ENCODE data around the gene SMC1B. TPM values are rescaled to one million over a fixed set of nuclear protein-coding genes. Genes with fewer than 3 reads are reported as not detected.
"Not testable (repeated sequence)": the region's sequence is repeated elsewhere in the genome, so short reads cannot be mapped to it uniquely, and the experiment has no call there.

Gene SMC1B, protein sequence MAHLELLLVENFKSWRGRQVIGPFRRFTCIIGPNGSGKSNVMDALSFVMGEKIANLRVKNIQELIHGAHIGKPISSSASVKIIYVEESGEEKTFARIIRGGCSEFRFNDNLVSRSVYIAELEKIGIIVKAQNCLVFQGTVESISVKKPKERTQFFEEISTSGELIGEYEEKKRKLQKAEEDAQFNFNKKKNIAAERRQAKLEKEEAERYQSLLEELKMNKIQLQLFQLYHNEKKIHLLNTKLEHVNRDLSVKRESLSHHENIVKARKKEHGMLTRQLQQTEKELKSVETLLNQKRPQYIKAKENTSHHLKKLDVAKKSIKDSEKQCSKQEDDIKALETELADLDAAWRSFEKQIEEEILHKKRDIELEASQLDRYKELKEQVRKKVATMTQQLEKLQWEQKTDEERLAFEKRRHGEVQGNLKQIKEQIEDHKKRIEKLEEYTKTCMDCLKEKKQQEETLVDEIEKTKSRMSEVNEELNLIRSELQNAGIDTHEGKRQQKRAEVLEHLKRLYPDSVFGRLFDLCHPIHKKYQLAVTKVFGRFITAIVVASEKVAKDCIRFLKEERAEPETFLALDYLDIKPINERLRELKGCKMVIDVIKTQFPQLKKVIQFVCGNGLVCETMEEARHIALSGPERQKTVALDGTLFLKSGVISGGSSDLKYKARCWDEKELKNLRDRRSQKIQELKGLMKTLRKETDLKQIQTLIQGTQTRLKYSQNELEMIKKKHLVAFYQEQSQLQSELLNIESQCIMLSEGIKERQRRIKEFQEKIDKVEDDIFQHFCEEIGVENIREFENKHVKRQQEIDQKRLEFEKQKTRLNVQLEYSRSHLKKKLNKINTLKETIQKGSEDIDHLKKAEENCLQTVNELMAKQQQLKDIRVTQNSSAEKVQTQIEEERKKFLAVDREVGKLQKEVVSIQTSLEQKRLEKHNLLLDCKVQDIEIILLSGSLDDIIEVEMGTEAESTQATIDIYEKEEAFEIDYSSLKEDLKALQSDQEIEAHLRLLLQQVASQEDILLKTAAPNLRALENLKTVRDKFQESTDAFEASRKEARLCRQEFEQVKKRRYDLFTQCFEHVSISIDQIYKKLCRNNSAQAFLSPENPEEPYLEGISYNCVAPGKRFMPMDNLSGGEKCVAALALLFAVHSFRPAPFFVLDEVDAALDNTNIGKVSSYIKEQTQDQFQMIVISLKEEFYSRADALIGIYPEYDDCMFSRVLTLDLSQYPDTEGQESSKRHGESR
- 0.11 TPM for polyA plus RNA-seq (ENCODE audit: insufficient read length)

DNA sequence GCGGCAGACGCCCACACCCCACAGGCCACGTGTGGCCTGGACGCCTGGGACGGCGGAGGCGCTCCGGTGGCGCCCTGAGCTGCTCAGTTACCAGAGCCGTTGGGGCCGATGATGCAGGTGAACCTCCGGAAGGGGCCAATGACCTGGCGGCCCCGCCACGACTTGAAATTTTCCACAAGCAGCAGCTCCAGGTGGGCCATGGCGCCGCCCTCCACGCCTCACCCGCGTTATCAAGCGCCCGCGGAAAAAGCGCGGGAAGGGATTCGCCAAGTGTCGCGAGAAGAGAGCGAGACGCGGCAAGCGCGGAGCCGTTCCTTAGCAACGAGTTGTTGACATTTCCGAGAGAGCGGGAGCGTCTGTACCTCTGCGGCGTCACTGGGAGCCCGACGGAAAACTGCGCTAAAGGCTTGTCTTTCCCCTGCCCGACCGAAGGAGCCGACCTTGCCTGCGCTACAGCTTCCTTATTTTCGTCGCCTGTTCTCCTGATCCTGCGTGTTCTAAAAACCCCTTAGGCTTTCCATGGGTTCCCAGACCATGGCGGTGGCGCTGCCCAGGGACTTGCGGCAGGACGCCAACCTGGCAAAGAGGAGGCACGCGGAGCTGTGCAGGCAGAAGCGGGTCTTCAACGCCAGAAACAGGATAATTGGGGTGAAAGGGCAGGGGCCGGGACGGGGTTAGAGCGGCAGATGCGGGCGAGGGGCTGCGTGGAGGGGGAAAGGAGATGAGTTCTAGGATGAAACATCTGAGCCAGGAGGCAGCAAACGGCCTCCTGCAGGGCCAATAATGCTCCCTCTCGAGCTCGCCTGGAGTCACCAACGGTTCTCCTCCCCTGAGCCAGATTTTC is at the start of gene SMC1B, which contains the start of gene RIBC2:
Gene SMC1B, minus strand, starts transcription at position 232 of the 844 bp plus-strand sequence. Its CDS starts 32 bp downstream, at position 200.
Gene RIBC2, plus strand, starts transcription at position 326 of the 844 bp plus-strand sequence. Its CDS starts 194 bp downstream, at position 520.
- DNase-seq (ENCODE audit: low read depth): peak; percentile 76

DNA sequence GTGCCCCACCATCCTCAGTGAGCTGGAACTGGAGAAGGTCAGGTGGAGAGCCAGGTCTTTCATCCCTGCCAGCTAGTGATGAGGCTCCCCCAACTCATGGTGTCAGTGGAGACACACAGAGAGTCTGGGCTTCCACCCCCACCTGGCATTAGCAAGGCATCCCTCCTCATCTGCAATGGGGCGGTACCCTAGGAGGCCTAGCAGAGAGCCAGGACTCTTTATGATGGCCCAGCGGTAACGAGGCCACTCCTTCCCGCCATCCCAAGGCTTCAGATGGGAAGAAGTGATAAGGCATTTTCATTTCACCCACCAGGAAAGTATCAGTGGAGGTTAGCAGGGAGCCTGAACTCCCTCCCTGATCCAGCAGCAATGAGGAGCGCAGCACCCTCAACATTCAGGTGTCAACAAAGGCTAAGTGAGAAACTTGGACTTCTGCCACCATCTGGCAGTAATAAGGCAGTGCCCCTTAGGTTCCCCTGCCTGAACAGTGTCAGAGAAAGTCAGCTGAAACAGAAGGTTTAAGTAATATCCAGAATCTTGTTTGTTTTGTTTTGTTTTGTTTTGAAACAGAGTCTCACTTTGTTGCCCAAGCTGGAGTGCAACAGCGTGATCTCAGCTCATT is 48.7 kb upstream of the SMC1B start:
- DNase-seq (ENCODE audit: low read depth): no peak

DNA sequence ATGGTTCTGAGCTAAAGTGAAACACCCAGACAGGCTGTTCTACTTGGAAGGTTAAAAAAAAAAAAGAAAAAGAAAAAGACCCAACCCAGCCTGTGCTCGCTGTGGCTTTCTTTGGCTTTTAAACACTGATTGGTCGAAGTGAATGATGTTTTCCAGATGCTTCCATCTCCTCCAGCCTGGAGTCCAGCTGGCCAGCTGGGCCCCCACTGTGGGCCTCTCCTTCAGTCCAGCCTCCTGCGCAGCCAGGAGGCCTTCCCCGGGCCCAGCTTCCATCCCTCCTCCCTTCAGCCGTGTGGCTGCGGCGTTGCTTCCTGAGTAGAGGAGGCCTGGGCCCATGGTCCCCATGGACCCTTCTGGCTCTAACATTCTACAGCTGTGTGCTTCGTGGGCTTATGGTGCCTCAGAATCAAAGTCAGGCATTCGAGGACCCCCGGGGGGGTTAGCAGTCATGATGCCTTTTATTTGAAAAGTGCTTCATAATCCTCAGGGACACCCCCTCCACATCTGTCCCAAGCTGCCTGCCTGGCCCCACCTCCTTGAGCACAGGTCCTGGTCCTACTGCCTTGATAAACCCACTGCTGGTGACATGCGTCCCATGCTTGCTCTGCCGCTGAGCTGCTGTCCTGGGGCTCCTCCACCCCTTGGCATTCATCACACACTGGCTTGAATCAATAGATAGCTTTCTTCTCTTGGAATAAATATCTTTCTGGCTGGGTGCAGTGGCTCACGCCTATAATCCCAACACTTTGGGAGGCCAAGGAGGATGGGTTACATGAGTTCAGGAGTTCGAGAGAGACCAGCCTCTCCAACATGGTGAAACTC is 47.1 kb upstream of the SMC1B start:
- peak; percentile 93 for DNase-seq (ENCODE audit: low read depth)

DNA sequence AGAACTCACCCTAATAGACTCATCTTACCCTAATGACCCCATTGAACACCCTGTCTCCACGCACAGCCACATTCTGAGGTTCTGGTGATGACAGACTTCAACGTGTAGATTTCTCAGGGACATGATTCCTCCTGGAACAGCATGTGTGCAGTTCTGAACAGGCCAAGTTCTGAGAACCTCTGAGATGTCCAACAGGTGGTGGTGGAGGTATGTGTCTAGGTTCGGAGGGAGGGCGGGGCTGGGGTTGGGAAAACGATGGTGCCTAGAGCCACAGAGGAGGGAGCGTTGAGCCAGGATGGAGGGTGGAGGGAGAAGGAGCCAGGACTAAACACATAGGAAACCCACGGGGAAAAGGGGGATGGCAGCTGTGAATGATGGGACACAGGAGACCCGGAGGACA is 45.8 kb upstream of the SMC1B start:
- no peak for DNase-seq (ENCODE audit: low read depth)

DNA sequence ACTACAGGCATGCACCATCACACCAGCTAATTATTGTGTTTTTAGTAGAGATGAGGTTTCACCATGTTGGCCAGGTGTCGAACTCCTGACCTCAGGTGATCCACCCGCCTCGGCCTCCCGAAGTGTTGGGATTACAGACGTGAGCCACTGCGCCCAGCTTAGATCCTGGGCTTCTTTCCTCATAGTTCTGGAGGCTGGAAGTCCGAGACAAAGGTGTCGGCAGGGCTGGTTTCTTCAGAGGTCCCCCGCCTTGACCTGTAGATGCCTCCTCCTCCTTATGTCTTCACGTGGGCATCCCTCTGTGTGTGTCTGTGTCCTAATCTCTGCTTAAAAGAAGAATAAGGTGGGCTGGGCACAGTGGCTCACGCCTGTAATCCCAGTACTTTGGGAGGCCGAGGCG is 45.1 kb upstream of the SMC1B start:
- no peak for DNase-seq (ENCODE audit: low read depth)

DNA sequence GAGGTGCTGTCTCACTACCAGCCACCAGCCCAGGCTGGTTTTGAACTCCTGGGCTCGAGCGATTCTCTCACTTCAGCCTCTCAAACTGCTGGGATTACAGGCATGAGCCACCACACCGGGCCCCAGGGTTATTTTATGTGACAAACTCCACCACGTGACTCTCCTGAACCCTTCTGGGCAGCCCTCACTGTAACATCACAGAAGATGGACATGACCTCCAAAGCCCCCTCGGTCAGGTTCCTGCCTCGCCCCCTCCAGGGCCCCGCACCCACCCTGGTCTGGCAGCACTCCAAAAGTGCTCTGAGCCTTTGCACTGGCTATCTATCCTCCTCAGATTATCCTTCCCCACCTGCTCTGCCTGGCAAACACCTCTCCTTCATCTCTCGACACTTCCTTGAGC is 43.4 kb upstream of the SMC1B start:
- DNase-seq (ENCODE audit: low read depth): no peak

DNA sequence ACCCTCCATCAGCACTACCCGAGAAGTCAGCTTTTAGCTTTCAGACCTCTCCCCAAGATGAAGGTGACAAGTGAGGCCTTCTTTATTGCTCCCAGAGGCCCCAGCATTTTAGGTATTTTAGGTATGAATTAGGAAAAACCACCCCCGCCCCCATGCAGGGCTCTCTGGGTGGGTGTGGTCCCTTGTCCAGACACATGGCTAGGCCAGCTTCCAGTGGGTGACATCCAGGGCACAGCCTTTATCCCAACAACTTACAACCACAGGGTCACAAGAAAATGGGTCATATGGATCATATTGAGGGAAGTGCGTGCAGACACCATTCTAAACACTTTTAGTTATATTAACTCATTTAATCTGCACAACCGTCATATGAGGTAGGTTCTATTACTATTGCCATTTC is 42.2 kb upstream of the SMC1B start:
- no peak for DNase-seq (ENCODE audit: low read depth)

DNA sequence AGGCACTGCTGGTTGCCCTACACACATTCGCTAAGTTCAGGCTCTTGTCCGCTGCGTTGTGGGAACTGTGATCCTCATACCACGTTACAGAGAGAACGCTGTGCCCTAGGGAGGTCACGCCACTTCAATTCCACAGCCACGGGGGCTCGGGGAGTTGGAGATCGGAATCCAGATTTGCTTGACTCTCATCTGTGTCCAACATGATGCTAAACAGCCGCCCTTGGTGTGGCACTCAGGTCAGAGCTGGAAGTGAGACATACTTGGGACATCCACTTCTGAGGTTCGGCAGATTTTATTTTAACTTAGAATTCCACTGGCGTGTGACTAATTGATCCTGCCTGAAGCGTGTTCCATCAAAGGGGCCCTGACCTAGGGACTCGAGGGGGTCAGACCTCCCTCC is 41.8 kb upstream of the SMC1B start:
- no peak for DNase-seq (ENCODE audit: low read depth)

DNA sequence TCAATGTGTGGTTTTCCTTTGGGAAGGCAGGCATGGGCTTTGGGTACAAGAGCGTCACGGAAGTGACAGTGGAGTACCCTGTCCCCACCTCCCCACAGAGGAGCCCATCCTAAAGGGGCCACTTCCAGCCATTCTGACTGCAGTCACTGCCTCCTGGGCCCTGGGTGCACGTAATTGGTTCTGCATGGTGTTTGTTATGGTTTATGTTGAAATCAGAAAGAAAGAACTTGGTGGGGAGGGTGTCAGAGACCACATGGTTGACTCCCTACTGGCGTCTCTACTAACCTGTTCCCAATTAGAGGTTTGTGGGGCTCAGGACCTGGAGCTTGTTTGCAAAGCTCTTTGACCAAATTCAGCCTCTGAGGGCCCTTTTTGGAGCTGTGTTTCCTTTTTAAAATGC is 40.9 kb upstream of the SMC1B start:
- DNase-seq (ENCODE audit: low read depth): no peak

DNA sequence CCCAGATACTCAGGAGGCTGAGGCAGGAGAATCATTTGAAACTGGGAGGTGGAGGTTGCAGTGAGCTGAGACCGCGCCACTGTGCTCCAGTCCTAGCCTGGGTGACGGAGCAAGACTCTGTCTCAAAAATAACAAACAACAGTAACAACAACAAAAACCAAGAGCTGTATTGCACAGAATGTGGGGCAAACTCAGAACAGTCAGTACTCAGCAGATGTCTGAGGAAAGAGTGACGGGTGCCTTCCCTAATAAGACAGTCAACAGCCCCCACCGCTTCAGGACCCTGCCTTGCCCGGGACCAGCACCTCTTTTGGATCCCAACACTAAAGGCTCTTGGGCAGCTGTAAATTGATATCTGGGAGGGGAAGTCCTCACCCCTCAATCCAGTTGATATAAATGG is 40.4 kb upstream of the SMC1B start:
- no peak for DNase-seq (ENCODE audit: low read depth)

DNA sequence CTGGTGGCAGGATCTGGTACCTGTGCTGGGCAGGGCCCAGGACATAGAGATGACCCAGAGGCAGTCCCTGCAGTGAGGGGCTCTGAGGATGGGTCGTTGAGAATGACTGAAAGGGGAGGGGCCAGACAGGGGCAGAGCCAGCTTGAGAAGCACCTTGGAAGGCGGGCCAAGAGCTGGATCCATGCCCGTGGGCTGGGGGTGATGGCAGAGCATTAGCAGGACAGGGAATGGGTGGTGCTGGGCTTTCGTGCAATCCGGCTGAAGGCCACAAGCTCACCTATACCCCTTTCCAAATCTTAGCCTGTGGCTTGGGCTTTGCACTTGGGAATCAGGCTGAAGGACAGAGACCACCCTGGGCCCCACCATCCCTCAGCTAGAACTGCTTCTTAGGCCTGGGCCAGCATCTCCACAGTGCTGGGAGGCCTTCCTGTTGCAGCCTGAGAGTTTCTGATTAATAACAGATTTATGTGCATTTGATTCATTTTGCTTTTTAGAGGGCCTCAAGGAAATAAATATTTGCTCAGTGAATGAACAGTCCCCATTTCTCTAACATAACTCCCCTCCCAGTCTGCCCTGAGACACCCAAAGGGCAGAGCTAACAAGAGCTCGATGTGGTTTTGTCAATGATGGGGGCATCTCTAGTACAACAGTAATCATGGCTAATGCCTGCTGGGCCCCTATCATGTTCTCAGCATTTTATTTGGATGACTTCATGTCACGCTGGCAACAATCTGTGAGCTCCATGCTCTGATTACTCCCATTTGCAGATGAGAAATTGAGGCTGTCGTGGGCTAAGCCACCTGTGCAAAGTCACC is 39.4 kb upstream of the SMC1B start:
- no peak for DNase-seq (ENCODE audit: low read depth)

DNA sequence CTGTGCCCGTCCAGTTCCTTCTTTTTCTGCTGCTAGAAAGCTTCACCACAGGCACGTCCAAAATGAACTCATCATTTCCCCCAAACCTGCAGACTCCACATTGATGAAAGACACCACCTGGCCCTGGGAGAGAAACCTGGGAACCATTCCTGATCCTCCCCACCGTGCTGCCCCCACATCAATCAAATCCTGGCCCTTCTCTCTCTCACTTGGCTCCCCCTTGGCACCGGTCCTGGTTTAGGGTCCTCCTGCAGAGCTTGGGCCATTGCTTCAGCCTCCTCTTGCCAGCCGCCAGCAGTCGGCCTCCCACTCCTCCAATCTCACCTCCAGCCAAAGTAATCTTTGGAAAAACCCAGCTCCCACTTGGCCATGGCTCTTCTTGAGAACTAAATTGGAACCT is 38.6 kb upstream of the SMC1B start:
- no peak for DNase-seq (ENCODE audit: low read depth)

DNA sequence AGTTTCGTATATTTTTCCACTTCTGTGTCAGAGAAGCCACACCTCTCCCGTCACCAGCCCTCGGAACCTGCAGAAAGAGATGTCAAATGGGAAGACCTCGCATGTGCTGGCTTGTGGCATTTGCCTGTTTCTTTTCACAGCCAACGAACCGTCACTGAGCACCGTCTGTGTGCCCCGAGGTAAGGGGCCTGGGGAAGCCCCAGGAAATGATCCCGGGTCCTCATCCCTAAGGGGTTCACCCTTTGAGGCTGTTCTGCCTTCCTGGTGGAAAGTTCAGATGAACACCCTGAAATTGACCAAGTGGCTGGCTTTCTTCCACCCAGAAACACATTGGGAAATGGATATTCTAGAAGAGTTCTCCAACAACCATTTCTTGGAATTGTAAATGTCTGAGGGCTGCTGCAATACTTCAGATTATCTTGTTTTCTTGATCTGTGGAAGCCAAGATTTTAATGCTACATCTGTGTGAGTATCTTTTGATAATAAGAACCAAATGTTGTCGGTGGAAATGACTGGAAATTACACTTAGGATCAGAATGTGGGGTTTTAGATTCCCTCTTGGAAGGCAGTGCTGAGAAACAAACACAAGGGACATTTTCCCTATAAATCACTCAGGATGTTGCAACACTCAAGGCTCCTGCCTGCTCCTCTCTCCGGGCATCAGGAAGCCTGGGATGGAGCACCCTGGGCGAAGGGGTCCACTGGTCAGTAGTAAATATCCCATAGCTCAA is 37.7 kb upstream of the SMC1B start:
- peak; percentile 86 for DNase-seq (ENCODE audit: low read depth)

DNA sequence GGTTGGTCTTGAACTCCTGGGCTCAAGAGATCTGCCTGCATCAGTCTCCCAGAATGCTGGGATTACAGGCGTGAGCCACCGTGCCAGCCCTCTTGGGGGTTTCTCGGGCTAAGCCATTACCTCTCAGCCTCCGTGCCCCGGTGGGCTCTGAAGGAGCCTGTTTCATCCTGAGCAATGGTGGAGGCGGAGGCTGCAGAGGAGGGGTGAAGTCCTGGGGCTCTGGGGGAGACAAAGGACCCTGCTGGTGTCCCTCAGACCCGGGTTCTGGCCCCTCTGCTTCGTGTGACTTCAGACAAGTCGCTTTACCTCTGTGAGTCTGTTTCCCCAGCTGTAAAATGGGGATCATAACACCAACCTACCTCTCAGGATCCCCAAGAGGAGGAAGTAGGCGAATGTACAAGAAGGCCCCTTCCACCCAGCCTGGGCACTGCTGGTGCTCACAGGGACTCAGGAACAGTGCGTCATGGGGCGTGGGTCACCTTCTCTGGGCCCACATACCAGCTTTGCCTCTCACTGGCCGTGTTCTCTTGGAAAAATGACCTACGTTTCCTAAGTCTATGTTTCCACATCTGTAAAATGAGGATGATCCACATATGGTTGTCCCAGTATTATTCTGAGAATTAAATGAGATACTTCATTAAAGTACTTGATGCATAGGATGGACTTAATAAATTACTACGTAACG is 36.8 kb upstream of the SMC1B start:
- DNase-seq (ENCODE audit: low read depth): no peak

DNA sequence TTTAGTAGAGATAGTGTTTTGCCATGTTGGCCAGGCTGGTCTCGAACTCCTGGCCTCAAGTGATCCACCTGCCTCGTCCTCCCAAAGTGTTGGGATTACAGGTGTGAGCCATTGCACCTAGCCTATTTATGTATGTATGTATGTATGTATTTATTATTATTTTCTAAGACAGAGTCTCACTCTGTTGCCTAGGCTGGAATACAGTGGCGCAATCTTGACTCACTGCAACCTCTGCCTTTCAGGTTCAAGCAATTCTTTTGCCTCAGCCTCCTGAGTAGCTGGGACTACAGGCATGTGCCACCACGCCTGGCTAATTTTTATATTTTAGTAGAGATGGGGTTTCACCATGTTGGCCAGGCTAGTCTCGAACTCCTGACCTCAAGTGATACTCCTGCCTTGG is 36.0 kb upstream of the SMC1B start:
- DNase-seq (ENCODE audit: low read depth): not testable (repeated sequence)

DNA sequence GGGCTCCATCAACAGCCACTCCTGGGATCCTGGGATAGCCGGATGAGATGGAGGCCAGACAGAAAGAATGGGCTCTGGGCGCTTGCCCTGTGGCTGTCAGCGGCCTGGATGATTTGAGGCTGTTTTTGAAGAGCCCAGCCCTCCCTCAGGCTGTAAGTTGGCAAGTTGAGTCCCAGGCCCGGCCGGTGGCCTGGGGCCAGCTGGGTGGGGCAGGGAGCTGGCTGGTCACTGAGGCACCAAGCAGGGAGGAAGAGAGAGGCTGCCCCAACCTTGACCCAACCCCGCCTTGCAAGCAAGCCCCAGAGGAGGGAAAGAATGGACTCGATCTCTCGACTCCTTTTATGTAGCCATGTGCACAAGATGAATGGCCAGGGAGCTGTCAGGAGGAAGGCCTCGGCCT is 35.0 kb upstream of the SMC1B start:
- no peak for DNase-seq (ENCODE audit: low read depth)

DNA sequence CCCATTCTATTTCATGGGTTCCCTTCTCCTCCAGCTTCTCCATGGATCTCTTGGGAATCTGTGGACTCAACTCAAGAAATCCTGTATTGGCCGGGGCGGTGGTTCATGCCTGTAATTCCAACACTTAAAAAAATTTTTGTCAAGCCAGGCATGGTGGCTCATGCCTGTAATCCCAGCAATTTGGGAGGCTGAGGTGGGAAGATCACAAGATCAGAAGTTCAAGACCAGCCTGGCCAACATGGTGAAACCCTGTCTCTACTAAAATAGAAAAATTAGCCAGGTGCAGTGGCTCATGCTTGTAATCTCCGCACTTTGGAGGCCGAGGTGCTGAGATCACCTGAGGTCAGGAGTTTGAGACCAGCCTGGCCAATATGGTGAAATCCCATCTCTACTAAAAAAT is 34.2 kb upstream of the SMC1B start:
- not testable (repeated sequence) for DNase-seq (ENCODE audit: low read depth)

All from forelimb muscle (tissue), 1 donor.